HepG2 (cell line): Measurements from ENCODE around the gene ITPK1. TPM values are rescaled to one million over a fixed set of nuclear protein-coding genes. Genes with fewer than 3 reads are reported as not detected.
"Not testable (repeated sequence)": the region's sequence is repeated elsewhere in the genome, so short reads cannot be mapped to it uniquely, and the experiment has no call there.

ENCODE experiments used
- ATAC-seq: fragments of 200-7000 bp; cut with Tn5 transposase; 3 replicates; pipeline ENCODE4 v1.9.1; 2020; ENCODE audit warnings: mild to moderate bottlenecking, moderate library complexity
- BruUV-seq: library from RNA; stranded (reverse); fragments of 400-500 nt; replicated peaks from 2 replicates; lab custom pipeline; 2021; lab: Mats Ljungman, UMichigan
- CTCF ChIA-PET: fragments of 300-600 bp; formaldehyde crosslinking; extraction: SDS; loops from one replicate; lab custom pipeline; 2021; ENCODE audit warnings: low total read pairs, inconsistent platforms, low intra/inter-chr PET ratio; lab: Yijun Ruan, JAX
- POLR2A ChIA-PET: fragments of 350-600 bp; sonication (Branson Sonifier 250); formaldehyde crosslinking; loops from one replicate; lab custom pipeline; 2020; ENCODE audit warnings: antibody characterized with exemption, inconsistent platforms; lab: Yijun Ruan, JAX
- DNase-seq: peaks from one replicate; pipeline ENCODE4 v3.0.0-alpha.2; 2015; ENCODE audit warnings: low spot score
- FAIRE-seq: peaks from 3 replicates; lab custom pipeline; 2011; peaks lifted over from hg19 to GRCh38; lab: Jason Lieb, UNC
- H2AFZ ChIP-seq: one replicate; pipeline ENCODE4 v1.6.1; 2011; ENCODE audit warnings: low read length, inconsistent platforms
- H3K27ac ChIP-seq: fragments of 300-600 bp; 3 replicates; pipeline ENCODE4 v1.8.0; 2011; ENCODE audit warnings: mixed run types, mild to moderate bottlenecking, mixed read lengths, low read length, inconsistent platforms; ENCODE audit not compliant: insufficient read depth; ENCODE audit errors: extremely low read length
- H3K27me3 ChIP-seq, 2 experiments: fragments of 200-600 bp in 1 of 2; 2 replicates in 1 of 2; 3 replicates in 1 of 2; pipeline versions ENCODE4 v1.6.0 to v1.8.0; 2011; ENCODE audit warnings: low read length in 2 of 2, mild to moderate bottlenecking in 2 of 2, moderate library complexity in 2 of 2, inconsistent platforms in 1 of 2; ENCODE audit not compliant: insufficient read depth in 2 of 2, control insufficient read depth in 1 of 2
- H3K36me3 ChIP-seq, 2 experiments: fragments of 200-600 bp in 1 of 2; replicated peaks in 1 of 2; 2 replicates in 1 of 2; 3 replicates in 1 of 2; pipeline versions ENCODE4 v1.5.1 to v1.8.0; 2011; ENCODE audit warnings: low read length in 2 of 2, inconsistent platforms in 1 of 2; ENCODE audit not compliant: insufficient read depth in 2 of 2, control insufficient read depth in 1 of 2
- H3K4me1 ChIP-seq: 2 replicates; pipeline ENCODE4 v1.5.1; 2012; ENCODE audit warnings: low read length, inconsistent platforms; ENCODE audit not compliant: insufficient read depth
- H3K4me2 ChIP-seq: 2 replicates; pipeline ENCODE4 v1.6.0; 2011; ENCODE audit warnings: low read depth, low read length, inconsistent platforms
- H3K4me3 ChIP-seq, 3 experiments: fragments of 200-600 bp in 1 of 3; sonication (generic), shearing (Covaris generic) in 1 of 3; replicated peaks in 1 of 3; 2 replicates each; pipeline ENCODE4 v1.5.1; 2011 to 2016; ENCODE audit warnings: low read length in 3 of 3, inconsistent platforms in 2 of 3, low read depth in 2 of 3, mild to moderate bottlenecking in 2 of 3, control low read depth in 1 of 3, mixed read lengths in 1 of 3; ENCODE audit not compliant: insufficient read depth in 1 of 3
- H3K79me2 ChIP-seq: one replicate; pipeline ENCODE4 v1.6.1; 2011; ENCODE audit warnings: low read length, inconsistent platforms; ENCODE audit not compliant: insufficient read depth
- H3K9ac ChIP-seq: 2 replicates; pipeline ENCODE4 v1.6.0; 2011; ENCODE audit warnings: mild to moderate bottlenecking, low read depth, low read length, inconsistent platforms; ENCODE audit not compliant: insufficient read depth
- H3K9me3 ChIP-seq: 2 replicates; pipeline ENCODE4 v1.5.1; 2012; ENCODE audit warnings: mild to moderate bottlenecking, low read length
- H4K20me1 ChIP-seq: 2 replicates; pipeline ENCODE4 v1.6.0; 2011; ENCODE audit warnings: inconsistent platforms, mild to moderate bottlenecking, low read length, moderate library complexity; ENCODE audit not compliant: insufficient read depth
- CC2D1A ChIP-seq: sonication (generic); formaldehyde crosslinking; IDR thresholded peaks from 2 replicates; pipeline ENCODE4 v1.8.1; 2023; ENCODE audit warnings: mild to moderate bottlenecking, missing genetic modification reagents
- HBP1 ChIP-seq: IDR thresholded peaks from 2 replicates; pipeline ENCODE4 v1.6.1; 2016; ENCODE audit warnings: low read depth, control low read depth
- HOXA3 ChIP-seq: sonication (generic); formaldehyde crosslinking; IDR thresholded peaks from 2 replicates; pipeline ENCODE4 v1.5.0; 2020; ENCODE audit warnings: missing genetic modification reagents
- PHF8 ChIP-seq: sonication (generic); formaldehyde crosslinking; IDR thresholded peaks from 2 replicates; pipeline ENCODE4 v1.5.0; 2020; ENCODE audit warnings: missing genetic modification reagents
- SALL2 ChIP-seq: sonication (generic); formaldehyde crosslinking; IDR thresholded peaks from 2 replicates; pipeline ENCODE4 v1.8.1; 2023; ENCODE audit warnings: mild to moderate bottlenecking, missing genetic modification reagents, inconsistent platforms
- SIX1 ChIP-seq: sonication (generic); formaldehyde crosslinking; IDR thresholded peaks from 2 replicates; pipeline ENCODE4 v1.4.0; 2020; ENCODE audit warnings: missing genetic modification reagents, borderline replicate concordance
- SNAPC5 ChIP-seq: sonication (generic); formaldehyde crosslinking; IDR thresholded peaks from 2 replicates; pipeline ENCODE4 v1.8.1; 2023; ENCODE audit warnings: mild to moderate bottlenecking, missing genetic modification reagents, borderline replicate concordance
- XRCC5 ChIP-seq: fragments of 200-400 bp; formaldehyde crosslinking; optimal IDR thresholded peaks from 2 replicates; pipeline ENCODE3; 2017; ENCODE audit warnings: mild to moderate bottlenecking, low read length
- ZBTB46 ChIP-seq: sonication (generic); formaldehyde crosslinking; IDR thresholded peaks from 2 replicates; pipeline ENCODE4 v1.4.0; 2020; ENCODE audit warnings: mild to moderate bottlenecking, missing genetic modification reagents, borderline replicate concordance
- ZMYM4 ChIP-seq: sonication (generic); formaldehyde crosslinking; IDR thresholded peaks from 2 replicates; pipeline ENCODE4 v1.8.1; 2023; ENCODE audit warnings: mild to moderate bottlenecking, missing genetic modification reagents
- ZNF235 ChIP-seq: sonication (generic); formaldehyde crosslinking; IDR thresholded peaks from 2 replicates; pipeline ENCODE4 v1.8.1; 2023; ENCODE audit warnings: mild to moderate bottlenecking, missing genetic modification reagents, borderline replicate concordance
- ZNF678 ChIP-seq: sonication (generic); formaldehyde crosslinking; IDR thresholded peaks from 2 replicates; pipeline ENCODE4 v1.4.0; 2020; ENCODE audit warnings: mild to moderate bottlenecking, missing genetic modification reagents
- ZNF703 ChIP-seq: sonication (generic); formaldehyde crosslinking; IDR thresholded peaks from 2 replicates; pipeline ENCODE4 v1.5.1; 2020; ENCODE audit warnings: missing genetic modification reagents, mild to moderate bottlenecking, moderate library complexity, borderline replicate concordance
- ZNF777 ChIP-seq: sonication (generic); formaldehyde crosslinking; IDR thresholded peaks from 2 replicates; pipeline ENCODE4 v1.4.0; 2020; ENCODE audit warnings: missing genetic modification reagents
- ZNF782 ChIP-seq: sonication (generic); formaldehyde crosslinking; IDR thresholded peaks from 2 replicates; pipeline ENCODE4 v1.4.0; 2020; ENCODE audit warnings: missing genetic modification reagents, mild to moderate bottlenecking, borderline replicate concordance
- WGBS: methylation state at CpG from one replicate; pipeline ENCODE4 v1.1.6; 2017; ENCODE audit warnings: low lambda C conversion rate; 5-methylcytosine and 5-hydroxymethylcytosine counted together
- in situ Hi-C: cut with HindIII; loops from 2 replicates; pipeline ENCODE4 v1.10.0; 2017; ENCODE audit warnings: low pct_unique_long_range_greater_than_20kb; ENCODE audit not compliant: extremely low pct_ligation_motif_present
- intact Hi-C: fragments of 100-400 bp; cut with micrococcal nuclease; formaldehyde crosslinking; loops from one replicate; pipeline ENCODE4 v1.10.0; 2022; ENCODE audit not compliant: unreplicated experiment
- polyA plus RNA-seq, 8 experiments: library from polyadenylated mRNA; depleted of rRNA in 3 of 8; stranded (reverse) in 7 of 8; unstranded in 1 of 8; fragments of >200 nt; fragmentation: Illumina TruSeq in 4 of 8; extraction: Trizol in 4 of 8; gene quantifications; 2 replicates each; pipeline versions ENCODE4 v1.2.1 to v1.2.3, GENCODE V29; 2011 to 2016; ENCODE audit warnings: low read depth in 4 of 8, missing spikeins in 1 of 8, mixed read lengths in 1 of 8; ENCODE audit not compliant: insufficient read depth in 1 of 8
- total RNA-seq, 5 experiments: library from RNA; depleted of rRNA; stranded (reverse); fragments of >200 nt; fragmentation: Illumina TruSeq; extraction: Trizol; gene quantifications; 2 replicates each; pipeline ENCODE4 v1.2.3, GENCODE V29; 2016; ENCODE audit warnings: low read depth in 1 of 5

ITPK1 gene
- total and polyA plus RNA-seq, 2 of the 13 experiments (the other 11 are each of a cell fraction or from before 2014, with no cell fraction given) = 20.5 to 47.5 TPM

- TF ChIP-seq SNAPC5 = no peak
- TF ChIP-seq ZNF678 (CRISPR knock-in tag) = no peak
- TF ChIP-seq SALL2 = no peak
- TF ChIP-seq ZNF703 (CRISPR knock-in tag) = no peak
- no peak for TF ChIP-seq PHF8
- TF ChIP-seq, all 625 proteins: peak for 0
Measured at GRCh38 chr14:93062890-93063289, 52.8 kb downstream of the ITPK1 start (continued).

DNA sequence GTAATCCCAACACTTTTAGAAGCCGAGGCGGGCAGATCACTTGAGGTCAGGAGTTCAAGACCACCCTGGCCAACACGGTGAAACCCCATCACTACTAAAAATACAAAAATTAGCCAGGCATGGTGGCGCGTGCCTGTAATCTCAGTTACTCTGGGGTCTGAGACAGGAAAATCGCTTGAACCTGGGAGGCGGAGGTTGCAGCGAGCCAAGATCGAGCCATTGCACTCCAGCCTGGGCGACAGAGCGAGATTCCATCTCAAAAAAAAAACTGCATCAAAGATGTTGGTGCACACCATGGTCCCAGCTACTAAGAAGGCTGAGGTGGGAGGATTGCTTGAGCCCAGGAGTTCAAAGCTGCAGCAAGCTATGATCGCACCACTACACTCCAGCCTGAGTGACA is 53.7 kb downstream of the ITPK1 start:
- 95% methylated on average over 12 of the region's 12 CpGs for WGBS
- H2AFZ ChIP-seq, DNase-seq, intact Hi-C loops, H3K27me3 ChIP-seq, ATAC-seq, H3K9me3 ChIP-seq, H4K20me1 ChIP-seq, H3K4me3 ChIP-seq, H3K79me2 ChIP-seq, CTCF ChIA-PET, H3K4me2 ChIP-seq, POLR2A ChIA-PET, H3K27ac ChIP-seq, H3K9ac ChIP-seq, in situ Hi-C loops, BruUV-seq, FAIRE-seq, H3K36me3 ChIP-seq: not testable (repeated sequence)
- H3K4me1 ChIP-seq = peaks cover 31% of the 10 kb centered on the region

DNA sequence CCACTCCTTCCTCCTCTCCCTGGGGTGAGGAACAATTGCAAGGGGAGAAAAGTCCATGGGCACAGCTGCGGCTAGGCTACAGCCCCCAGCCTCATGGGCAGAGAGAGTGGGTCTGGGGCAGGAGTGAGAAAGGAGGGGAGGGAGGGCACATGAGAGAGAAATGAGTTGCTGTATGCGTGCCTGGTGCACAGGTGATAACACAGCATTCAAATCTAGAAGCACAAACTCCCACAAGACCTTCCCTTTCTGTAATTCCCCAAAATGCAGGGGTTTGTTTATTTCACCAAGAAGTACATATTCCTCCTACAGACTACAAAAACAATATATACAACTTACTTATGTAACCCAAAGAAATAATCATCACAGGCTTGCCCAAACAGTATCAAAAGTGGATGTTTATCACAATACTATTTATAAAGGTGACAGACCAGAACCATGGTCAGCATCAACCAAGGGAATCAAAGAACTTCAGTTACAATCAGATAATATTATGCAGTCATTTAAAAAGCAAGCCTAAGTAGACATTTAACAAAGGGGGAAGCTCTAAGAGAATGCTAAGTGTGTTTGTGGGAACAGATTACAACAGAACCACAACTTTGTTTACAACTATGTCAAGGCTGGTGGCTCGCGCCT is 54.2 kb downstream of the ITPK1 start:
- Histone ChIP-seq H3K27me3 (no peaks in the 10 kb centered on the region), H3K4me3 (no peak overlapping the region), H3K9me3 (no peaks in the 10 kb centered on the region), H3K4me2 (no peak overlapping the region), H4K20me1 (0 out of 2 replicates have a peak, but pooled peaks cover 4% of the 10 kb centered on the region), H3K79me2 (no peaks in the 10 kb centered on the region), H3K36me3 (no peaks in the 10 kb centered on the region), H2AFZ (no peak overlapping the region), H3K27ac (no peak overlapping the region), H3K4me1 (peaks cover 36% of the 10 kb centered on the region), H3K9ac (no peak overlapping the region)
- DNase-seq = no peak
- no peak for ATAC-seq
- ChIA-PET POLR2A (no interaction called here), CTCF (no interaction called here)
- FAIRE-seq = no peak
- intact Hi-C loops = no loop called here
- BruUV-seq = no TSS peak
- in situ Hi-C loops = no loop called here
- WGBS = 91% methylated on average over 4 of the region's 4 CpGs
- TF ChIP-seq HBP1 (CRISPR knock-in tag) = no peak
- no peak for TF ChIP-seq XRCC5
- TF ChIP-seq ZNF777 (CRISPR knock-in tag) = no peak
- TF ChIP-seq ZNF235 (CRISPR knock-in tag) = no peak
- no peak for TF ChIP-seq ZNF782 (CRISPR knock-in tag)
- no peak for TF ChIP-seq HOXA3 (CRISPR knock-in tag)
- no peak for TF ChIP-seq CC2D1A (CRISPR knock-in tag)
- no peak for TF ChIP-seq ZBTB46 (CRISPR knock-in tag)
- no peak for TF ChIP-seq ZMYM4 (CRISPR knock-in tag)
- no peak for TF ChIP-seq SIX1
